Stimulated activated CD4-positive, alpha-beta T cell treated with anti-CD3 and anti-CD28 coated beads, TNF-alpha, amount 100 ng/mL, for 1 hour (primary cell): ENCODE data around the gene KLK11.

Experiments used
- DNase-seq, 3 donors: peaks; one replicate each; pipeline ENCODE4 v3.0.0-alpha.2; 2020; ENCODE audit warnings: low read depth in 3 of 3, low spot score in 1 of 3

KLK11 gene

GRCh38 chr19:51029718-51030117, 3.3 kb upstream of the KLK11 start:
- DNase-seq: no peak

GRCh38 chr19:51027873-51028272, 1.5 kb upstream of the KLK11 start:
- no peak for DNase-seq

GRCh38 chr19:51027126-51027806, 850 bp upstream of the KLK11 start:
- no peak for DNase-seq

GRCh38 chr19:51025809-51026553, 435 bp downstream of the KLK11 start:
- no peak for DNase-seq

GRCh38 chr19:51025401-51025800, 1.0 kb downstream of the KLK11 start:
- DNase-seq: no peak

GRCh38 chr19:51024924-51025323, 1.5 kb downstream of the KLK11 start:
- no peak for DNase-seq

GRCh38 chr19:51023946-51024345, 2.5 kb downstream of the KLK11 start:
- DNase-seq: no peak

GRCh38 chr19:51022526-51022925, 3.9 kb downstream of the KLK11 start:
- no peak for DNase-seq

- DNase-seq: no peak
These were observed 5.3 kb downstream of the KLK11 start for GRCh38 chr19:51020988-51021651.

GRCh38 chr19:51019544-51019925, 6.9 kb downstream of the KLK11 start, which contains the start of gene KLK10:
TSS of gene KLK10 (minus strand) at chr19:51019709. CDS start at chr19:51019130, 579 bp downstream.
- DNase-seq: no peak

- DNase-seq: no peak
These were observed 7.5 kb downstream of the KLK11 start for GRCh38 chr19:51018745-51019543.

- DNase-seq: peak in 2 of 3 donors; percentile 5 to 61
These were observed 9.4 kb downstream of the KLK11 start for GRCh38 chr19:51016798-51017683.

- DNase-seq: no peak
These were observed 10.6 kb downstream of the KLK11 start for GRCh38 chr19:51015691-51016267.

- DNase-seq: no peak
These were observed 12.2 kb downstream of the KLK11 start for GRCh38 chr19:51014242-51014641.

GRCh38 chr19:51012661-51013190, 13.7 kb downstream of the KLK11 start:
- no peak for DNase-seq

- no peak for DNase-seq
These were observed 16.2 kb downstream of the KLK11 start for GRCh38 chr19:51010066-51010795.

- no peak for DNase-seq
These were observed 17.1 kb downstream of the KLK11 start for GRCh38 chr19:51009061-51009891.

GRCh38 chr19:51007488-51007887, 18.9 kb downstream of the KLK11 start:
- DNase-seq: no peak
